ENCODE measurements around the gene CLTCL1. TPM values are rescaled to one million over a fixed set of nuclear protein-coding genes. Genes with fewer than 3 reads are reported as not detected.
A peak's percentile ranks its signal among the peaks of the same experiment; 100 is the strongest.

The CLTCL1 gene
- total and polyA plus RNA-seq, 9 of the 15 experiments (the other 6 are each of a cell fraction or from before 2014, with no cell fraction given), result 1.1 to 11.7 (median 5.0) TPM

DNA sequence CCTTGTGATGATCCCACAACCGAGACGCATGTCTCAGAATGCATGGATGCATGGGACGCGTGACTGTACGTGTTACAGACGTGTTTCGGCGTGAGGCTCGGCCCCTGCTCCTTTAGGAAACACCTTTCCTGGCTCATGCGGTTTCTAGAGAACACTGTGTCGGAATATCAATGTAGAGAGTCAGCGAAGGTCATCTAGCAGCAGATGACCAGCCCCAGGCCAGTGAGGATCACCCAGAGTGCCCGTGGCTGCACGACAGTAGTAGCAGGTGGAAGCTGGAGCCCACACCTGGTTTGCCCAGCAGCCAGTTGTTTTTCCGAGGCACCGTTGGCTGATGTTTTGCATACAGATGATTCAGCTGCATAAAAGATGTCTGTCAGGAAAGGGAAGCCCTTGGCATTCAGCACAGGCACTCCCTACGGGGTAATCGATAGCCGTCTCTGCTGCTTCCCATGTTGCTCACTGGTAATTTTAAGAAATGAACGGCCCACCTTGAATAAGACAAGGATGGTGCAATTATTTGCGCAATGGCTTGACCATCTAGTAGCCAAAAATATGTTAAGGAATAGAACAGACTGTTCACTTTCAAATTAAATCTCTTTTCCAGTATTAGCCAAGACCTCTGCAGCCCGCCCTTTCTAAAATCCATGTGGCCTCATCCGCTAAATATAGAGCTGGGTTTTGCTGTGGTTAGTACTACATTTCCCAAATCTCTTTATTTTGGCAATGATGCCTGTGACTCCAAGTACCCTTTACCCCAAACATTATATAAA is 1.1 kb upstream of the CLTCL1 start:
- Histone ChIP-seq H2AFZ (ENCODE audit: low read depth, low read length) (peak overlapping the region; percentile 99), H3K4me1 (replicated peaks in 1 of 2; ENCODE audit: control insufficient read depth in 2 of 2, insufficient read depth in 2 of 2, low read length in 2 of 2) (peaks cover 27 to 28% of the 10 kb centered on the region in 2 experiments; a peak in 4 of 5 replicates), H3K27ac (ENCODE audit: extremely low read depth, low read depth, low read length) (peak overlapping the region; percentile 67; the same call in 2 of the 3 replicates), H3K4me3 (peak overlapping the region; percentile 61), H3K9ac (ENCODE audit: insufficient read depth in 1 of 2, low read depth in 2 of 2, low read length in 2 of 2) (peak overlapping the region; percentile 82 to 91), H3K27me3 (ENCODE audit: control insufficient read depth in 2 of 2, insufficient read depth in 2 of 2, low read length in 2 of 2) (peaks cover 28 to 30% of the 10 kb centered on the region in 2 experiments; a peak in 4 of 5 replicates), H4K20me1 (replicated peaks; ENCODE audit: control insufficient read depth, insufficient read depth, low read length) (peaks cover 12% of the 10 kb centered on the region), H3K4me2 (ENCODE audit: insufficient read depth, low read length) (peak overlapping the region; percentile 98), H3K9me1 (ENCODE audit: control insufficient read depth, insufficient read depth, low read length) (peaks cover under 1% of the 10 kb centered on the region), H3K79me2 (ENCODE audit: control insufficient read depth, insufficient read depth, low read length) (no peaks in the 10 kb centered on the region), H3K9me3 (replicated peaks; ENCODE audit: control insufficient read depth, insufficient read depth, low read depth, low read length) (no peaks in the 10 kb centered on the region), H3K36me3 (ENCODE audit: control insufficient read depth, insufficient read depth, low read length) (no peaks in the 10 kb centered on the region)
- CTCF ChIA-PET (ENCODE audit: low intra/inter-chr PET ratio), result no interaction called here
- in situ Hi-C loops (cut with MboI) (no loop called here), intact Hi-C loops (cut with micrococcal nuclease) (loop anchor here (2.0 to 10.0 kb wide), 3 partner anchors 114 to 258 kb away; partner anchors contain the start of gene SLC25A1)
- WGBS (ENCODE audit: insufficient coverage, low coverage, missing lambda C conversion rate), result 68% methylated on average over 23 of the region's 23 CpGs
- DNase-seq (ENCODE audit: extremely low read depth in 1 of 4, low spot score in 3 of 4) (peak in 3 of 4 experiments; percentile 26 to 47 (median 44)), FAIRE-seq (no peak), ATAC-seq (no peak; the same call in 2 of the 3 replicates)
- BruUV-seq (replicated peaks), result no TSS peak
- POLR2A ChIA-PET, result interaction anchor here (0.6 to 4.4 kb wide), 9 partner anchors 10 to 336 kb away, joined by 3 to 32 read pairs (median 4); partner anchors contain the start of gene C22orf39
- 0 out of 2 replicates have a peak, but pooled peaks have one; percentile 65 for TF ChIP-seq ZHX1 (conservative IDR thresholded peaks at IDR 0.05; ENCODE audit: low read length)
- no peak for TF ChIP-seq ZNF146 (CRISPR knock-in tag; IDR thresholded peaks at IDR 0.05; ENCODE audit: unreplicated experiment)
- TF ChIP-seq NR3C1 (CRISPR knock-in tag; IDR thresholded peaks at IDR 0.05), result no peak
- no peak for TF ChIP-seq ZBTB40 (IDR thresholded peaks at IDR 0.05)
- TF ChIP-seq ZBTB40 (CRISPR knock-in tag; IDR thresholded peaks at IDR 0.05), result peak; percentile 20; the same call in 1 of the 2 replicates
- TF ChIP-seq HOXB6 (CRISPR knock-in tag; IDR thresholded peaks at IDR 0.05; ENCODE audit: borderline replicate concordance), result peak; percentile 41; the same call in 1 of the 2 replicates
- no peak for TF ChIP-seq NELFE (IDR thresholded peaks at IDR 0.05; ENCODE audit: insufficient read depth, insufficient read length)
- TF ChIP-seq ZKSCAN1 (IDR thresholded peaks at IDR 0.05; ENCODE audit: low read depth, low read length), result peak; percentile 43; the same call in 1 of the 2 replicates
